Breast epithelium (tissue), 4 donors: ENCODE measurements around the gene PTOV1. TPM values are rescaled to one million over a fixed set of nuclear protein-coding genes. Genes with fewer than 3 reads are reported as not detected.

Experiments used
- DNase-seq, 2 donors: peaks; one replicate each; pipeline ENCODE4 v3.0.0-alpha.2; 2019; ENCODE audit warnings: low spot score in 2 of 2
- H3K27ac ChIP-seq, 2 donors: fragments of 200-600 bp; sonication (generic) in 1 of 2; one replicate each; pipeline ENCODE4 v1.5.1; 2016 to 2019; ENCODE audit warnings: mild to moderate bottlenecking in 1 of 2
- H3K27me3 ChIP-seq, 2 donors: fragments of 200-600 bp; sonication (generic) in 1 of 2; one replicate each; pipeline versions ENCODE4 v1.5.1 to v1.6.0; 2017 to 2019; ENCODE audit warnings: control low read depth in 1 of 2, mild to moderate bottlenecking in 1 of 2
- H3K36me3 ChIP-seq: fragments of 200-600 bp; one replicate; pipeline ENCODE4 v1.5.1; 2019
- H3K4me1 ChIP-seq, 2 donors: fragments of 200-600 bp; sonication (generic); one replicate each; pipeline ENCODE4 v1.5.1; 2016 to 2019; ENCODE audit warnings: control low read depth in 1 of 2
- H3K4me3 ChIP-seq, 3 donors: fragments of 200-600 bp; sonication (generic); 1 replicate in 2 of 3; 2 replicates in 1 of 3; pipeline ENCODE4 v1.5.1; 2016 to 2019; ENCODE audit warnings: mild to moderate bottlenecking in 3 of 3, moderate library complexity in 2 of 3
- H3K9me3 ChIP-seq, 2 donors: fragments of 200-600 bp; sonication (generic) in 1 of 2; one replicate each; pipeline ENCODE4 v1.5.1; 2016 to 2019; ENCODE audit warnings: control low read depth in 1 of 2
- CTCF ChIP-seq, 3 donors: fragments of 450-650 bp; IDR thresholded peaks; one replicate each; pipeline ENCODE4 v1.5.1; 2016 to 2017; ENCODE audit warnings: antibody characterized with exemption in 3 of 3, mild to moderate bottlenecking in 3 of 3, moderate library complexity in 3 of 3
- POLR2A ChIP-seq: fragments of 450-650 bp; IDR thresholded peaks from one replicate; pipeline ENCODE4 v1.6.1; 2016; ENCODE audit warnings: antibody characterized with exemption, mild to moderate bottlenecking, moderate library complexity
- POLR2AphosphoS5 ChIP-seq, 3 donors: sonication (generic); formaldehyde crosslinking; IDR thresholded peaks; one replicate each; pipeline ENCODE4 v1.6.1; 2017; ENCODE audit warnings: antibody characterized with exemption in 3 of 3
- intact Hi-C: fragments of 100-400 bp; cut with DNase I; formaldehyde crosslinking; loops from one replicate; pipeline ENCODE4 v1.15.1; 2023; ENCODE audit warnings: low total_unique reads
- total RNA-seq, 3 donors: library from RNA; depleted of rRNA; stranded (reverse); fragments of >200 nt; gene quantifications; one replicate each; pipeline ENCODE4 v1.1.0, GENCODE V29; 2016

The PTOV1 gene
- total RNA-seq, 3 donors from 2014 or later, result 45.1 to 95.0 (median 90.3) TPM

DNA sequence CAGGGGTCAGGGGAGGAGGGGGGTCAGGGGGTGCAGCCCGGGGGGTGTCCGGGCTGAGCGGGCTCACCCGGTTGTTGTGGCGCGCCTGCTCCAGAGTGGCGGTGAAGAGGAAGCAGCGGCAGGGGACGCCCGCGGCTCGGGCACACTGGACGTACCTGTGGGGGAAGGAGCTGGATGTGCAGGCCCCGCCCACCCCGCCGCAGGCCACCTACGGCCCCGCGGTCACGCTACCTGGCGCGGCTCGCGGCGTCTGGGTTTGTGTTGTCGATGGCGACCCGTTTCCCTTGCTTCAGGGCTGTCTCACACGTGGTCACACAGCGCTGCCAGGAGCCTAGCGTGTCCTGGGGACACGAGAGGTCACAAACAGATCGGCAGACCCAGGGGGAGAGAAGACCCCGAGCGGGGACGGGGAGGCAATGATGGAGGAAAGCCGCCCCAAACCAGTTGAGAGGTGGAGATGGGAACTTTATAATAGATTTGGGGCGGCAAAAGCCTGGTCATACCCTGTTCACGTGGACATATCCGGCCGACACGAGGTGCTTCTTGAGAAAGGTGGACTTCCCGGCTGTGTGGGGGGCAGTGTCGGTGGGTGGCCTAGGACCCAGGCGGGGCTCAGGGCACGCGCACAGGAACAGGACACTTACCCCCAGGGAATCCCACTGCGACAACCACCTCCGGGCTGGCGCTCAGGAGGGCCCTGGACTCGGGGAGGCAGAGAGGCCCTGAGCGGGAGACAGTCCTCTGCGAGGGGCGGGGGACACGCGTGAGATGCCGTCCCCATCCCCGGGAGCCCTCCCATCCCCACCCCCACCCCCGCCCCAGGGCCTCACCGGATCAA, 10.8 kb downstream of the PTOV1 start:
- peaks cover 3% of the 10 kb centered on the region for H3K36me3 ChIP-seq
- peak overlapping the region in 1 of 3 donors; percentile 3 for H3K4me3 ChIP-seq
- no peak for DNase-seq

GRCh38 chr19:49862391-49863253, 11.7 kb downstream of the PTOV1 start:
- no peak overlapping the region for H3K27ac ChIP-seq
- DNase-seq, result no peak
- H3K36me3 ChIP-seq, result peaks cover 3% of the 10 kb centered on the region
- TF ChIP-seq POLR2AphosphoS5 (IDR thresholded peaks at IDR 0.05) (no peak), CTCF (IDR thresholded peaks at IDR 0.05) (no peak), POLR2A (no peak)
- no peak overlapping the region for H3K4me3 ChIP-seq
- intact Hi-C loops, result no loop called here
- no peaks in the 10 kb centered on the region for H3K27me3 ChIP-seq
- H3K9me3 ChIP-seq, result no peaks in the 10 kb centered on the region
- peaks cover 0 to 9% of the 10 kb centered on the region in 2 donors for H3K4me1 ChIP-seq

More for the DNA sequence above, 10.8 kb downstream of the PTOV1 start:
- H3K4me1 ChIP-seq, result peaks cover 0 to 8% of the 10 kb centered on the region in 2 donors
- no peaks in the 10 kb centered on the region for H3K9me3 ChIP-seq
- TF ChIP-seq POLR2AphosphoS5 (IDR thresholded peaks at IDR 0.05) (no peak), CTCF (IDR thresholded peaks at IDR 0.05) (no peak), POLR2A (no peak)
- intact Hi-C loops, result no loop called here
- no peaks in the 10 kb centered on the region for H3K27me3 ChIP-seq
- H3K27ac ChIP-seq, result peak overlapping the region; percentile 62 to 72

DNA sequence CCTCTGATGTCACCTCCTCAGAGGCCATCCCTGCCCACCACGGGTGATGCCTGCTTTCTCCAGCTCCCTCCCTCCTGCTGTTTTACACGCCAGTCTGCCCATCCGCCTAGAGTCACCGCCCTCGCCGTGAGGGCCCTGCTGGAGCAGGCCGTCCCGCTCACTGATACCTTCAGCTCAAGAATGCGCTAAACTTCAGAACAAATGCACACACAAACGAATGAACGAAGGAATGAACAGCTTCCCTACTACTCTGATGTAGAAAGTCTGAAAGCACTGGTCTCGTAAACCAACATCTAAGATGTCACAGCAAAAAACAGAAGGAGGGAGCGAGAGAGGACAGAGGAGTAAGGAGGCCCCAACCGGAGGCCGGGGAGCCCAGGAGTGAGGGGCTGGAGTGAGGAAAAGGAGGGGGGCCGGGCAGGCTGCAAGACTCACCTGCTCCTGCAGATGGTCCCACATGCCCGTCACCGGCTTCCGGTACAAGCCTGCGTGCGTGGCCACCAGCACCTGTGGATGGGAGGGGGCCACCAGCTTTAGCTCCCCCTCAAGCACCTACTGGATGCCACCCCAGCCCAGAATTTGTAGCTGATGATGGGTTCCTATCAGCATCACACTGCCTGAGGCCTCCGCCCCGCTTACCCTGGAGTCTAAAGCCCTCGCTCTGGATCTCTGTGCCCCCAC, 12.4 kb downstream of the PTOV1 start:
- no peaks in the 10 kb centered on the region for H3K36me3 ChIP-seq
- no peaks in the 10 kb centered on the region for H3K27me3 ChIP-seq
- H3K4me1 ChIP-seq, result peaks cover 0 to 9% of the 10 kb centered on the region in 2 donors
- no peak for DNase-seq
- H3K9me3 ChIP-seq, result no peaks in the 10 kb centered on the region
- no peak overlapping the region for H3K27ac ChIP-seq
- TF ChIP-seq POLR2A (no peak), CTCF (IDR thresholded peaks at IDR 0.05) (no peak), POLR2AphosphoS5 (IDR thresholded peaks at IDR 0.05) (no peak)
- intact Hi-C loops, result no loop called here
- H3K4me3 ChIP-seq, result no peak overlapping the region

GRCh38 chr19:49863935-49864320, 13.0 kb downstream of the PTOV1 start:
- H3K27ac ChIP-seq, result no peak overlapping the region
- DNase-seq, result no peak
- H3K4me1 ChIP-seq, result peaks cover 0 to 9% of the 10 kb centered on the region in 2 donors
- H3K36me3 ChIP-seq, result no peaks in the 10 kb centered on the region
- H3K4me3 ChIP-seq, result no peak overlapping the region
- H3K9me3 ChIP-seq, result no peaks in the 10 kb centered on the region
- H3K27me3 ChIP-seq, result no peaks in the 10 kb centered on the region
- intact Hi-C loops, result no loop called here
- no peak for TF ChIP-seq POLR2AphosphoS5 (IDR thresholded peaks at IDR 0.05)
- no peak for TF ChIP-seq CTCF (IDR thresholded peaks at IDR 0.05)
- no peak for TF ChIP-seq POLR2A
